ENCODE measurements around the gene ADAMTS17.
"Not testable (repeated sequence)": the region's sequence is repeated elsewhere in the genome, so short reads cannot be mapped to it uniquely, and the experiment has no call there.

ADAMTS17 gene

DNA sequence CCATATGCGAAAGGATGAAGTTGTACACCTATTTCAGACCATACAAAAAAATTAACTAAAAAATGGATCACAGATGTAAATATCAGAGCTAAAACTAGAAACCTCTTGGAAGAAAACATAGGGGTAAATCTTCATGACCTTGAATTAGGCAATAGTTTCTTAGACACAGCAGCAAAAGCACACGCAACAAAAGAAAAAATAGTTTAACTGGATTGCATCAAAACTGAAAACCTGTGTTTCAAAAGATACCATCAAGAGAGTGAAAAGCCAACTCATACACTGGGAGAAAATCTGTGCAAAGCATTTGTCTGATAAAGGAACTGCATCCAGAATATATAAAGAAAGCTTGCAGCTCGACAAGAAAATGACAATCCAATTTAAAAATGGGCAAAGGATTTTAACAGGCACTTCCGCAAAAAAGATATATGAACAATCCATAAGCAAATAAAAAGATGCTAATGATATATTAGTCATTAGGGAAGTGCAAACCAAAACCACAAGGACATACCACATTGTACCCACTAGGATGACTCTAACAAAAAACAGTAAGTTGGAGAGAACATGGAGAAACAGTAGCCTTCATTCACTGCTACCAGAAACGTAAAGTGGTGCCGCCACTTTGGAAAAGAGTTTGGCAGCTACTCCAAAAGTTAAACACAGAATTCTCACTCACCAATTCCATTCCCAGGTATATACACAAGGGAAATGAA, 263.1 kb downstream of the ADAMTS17 start:
- H3K27me3 ChIP-seq (ENCODE audit: insufficient read depth, low read length, poor library complexity) = no peaks in the 10 kb centered on the region
- no peak overlapping the region for H2AFZ ChIP-seq (ENCODE audit: low read depth, low read length)
- no peaks in the 10 kb centered on the region for H3K79me2 ChIP-seq (ENCODE audit: insufficient read depth, low read length)
- no peak overlapping the region for H3K4me2 ChIP-seq (ENCODE audit: insufficient read depth, low read length)
- H3K9ac ChIP-seq (ENCODE audit: low read depth, low read length) = no peak overlapping the region
- H4K20me1 ChIP-seq (ENCODE audit: insufficient read depth, low read length) = no peaks in the 10 kb centered on the region
- no peak for TF ChIP-seq EZH2 (IDR thresholded peaks at IDR 0.05; ENCODE audit: borderline replicate concordance, low read depth, low read length, severe bottlenecking)
- TF ChIP-seq, protein P1, sequence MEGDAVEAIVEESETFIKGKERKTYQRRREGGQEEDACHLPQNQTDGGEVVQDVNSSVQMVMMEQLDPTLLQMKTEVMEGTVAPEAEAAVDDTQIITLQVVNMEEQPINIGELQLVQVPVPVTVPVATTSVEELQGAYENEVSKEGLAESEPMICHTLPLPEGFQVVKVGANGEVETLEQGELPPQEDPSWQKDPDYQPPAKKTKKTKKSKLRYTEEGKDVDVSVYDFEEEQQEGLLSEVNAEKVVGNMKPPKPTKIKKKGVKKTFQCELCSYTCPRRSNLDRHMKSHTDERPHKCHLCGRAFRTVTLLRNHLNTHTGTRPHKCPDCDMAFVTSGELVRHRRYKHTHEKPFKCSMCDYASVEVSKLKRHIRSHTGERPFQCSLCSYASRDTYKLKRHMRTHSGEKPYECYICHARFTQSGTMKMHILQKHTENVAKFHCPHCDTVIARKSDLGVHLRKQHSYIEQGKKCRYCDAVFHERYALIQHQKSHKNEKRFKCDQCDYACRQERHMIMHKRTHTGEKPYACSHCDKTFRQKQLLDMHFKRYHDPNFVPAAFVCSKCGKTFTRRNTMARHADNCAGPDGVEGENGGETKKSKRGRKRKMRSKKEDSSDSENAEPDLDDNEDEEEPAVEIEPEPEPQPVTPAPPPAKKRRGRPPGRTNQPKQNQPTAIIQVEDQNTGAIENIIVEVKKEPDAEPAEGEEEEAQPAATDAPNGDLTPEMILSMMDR (IDR thresholded peaks at IDR 0.05; ENCODE audit: borderline replicate concordance, extremely low read depth, low read length, poor library complexity, severe bottlenecking) = no peak
- peaks cover 52% of the 10 kb centered on the region for H3K36me3 ChIP-seq (ENCODE audit: insufficient read depth, low read length)
- DNase-seq = no peak
- no peak for ATAC-seq (ENCODE audit: insufficient read depth, low read depth)
- no peak overlapping the region for H3K27ac ChIP-seq (ENCODE audit: low read length)
- no peaks in the 10 kb centered on the region for H3K9me3 ChIP-seq (ENCODE audit: insufficient read depth, low read length, severe bottlenecking)
- H3K4me1 ChIP-seq (ENCODE audit: insufficient read depth, low read length) = no peaks in the 10 kb centered on the region
- H3K4me3 ChIP-seq (ENCODE audit: low read depth in 1 of 2, low read length in 2 of 2) = no peak overlapping the region

DNA sequence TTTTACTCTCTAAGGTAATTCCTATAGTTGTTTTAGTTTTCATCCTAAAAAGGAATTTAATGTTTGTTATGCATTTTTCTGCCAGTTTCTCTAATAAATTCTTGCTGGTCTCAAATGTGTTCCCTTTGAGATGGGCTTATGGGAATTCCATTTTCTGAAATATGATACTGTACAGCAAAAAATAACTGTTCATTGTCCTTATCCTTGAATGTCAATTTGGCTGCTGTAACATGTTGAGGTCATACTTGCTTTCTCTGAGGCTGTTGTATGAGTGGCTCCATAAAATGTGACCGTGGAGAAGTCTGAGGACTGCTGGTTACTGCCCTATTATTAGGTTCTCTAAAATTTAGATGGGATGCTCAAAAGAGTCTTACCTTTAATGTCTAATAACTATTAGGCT, 266.5 kb downstream of the ADAMTS17 start:
- Histone ChIP-seq H3K9ac (ENCODE audit: low read depth, low read length) (no peak overlapping the region), H3K9me3 (ENCODE audit: insufficient read depth, low read length, severe bottlenecking) (no peaks in the 10 kb centered on the region), H3K27me3 (ENCODE audit: insufficient read depth, low read length, poor library complexity) (no peaks in the 10 kb centered on the region), H3K4me3 (ENCODE audit: low read depth in 1 of 2, low read length in 2 of 2) (no peak overlapping the region), H4K20me1 (ENCODE audit: insufficient read depth, low read length) (no peaks in the 10 kb centered on the region), H3K4me1 (ENCODE audit: insufficient read depth, low read length) (no peaks in the 10 kb centered on the region), H3K36me3 (ENCODE audit: insufficient read depth, low read length) (peaks cover 25% of the 10 kb centered on the region; the same call in 1 of the 2 replicates), H3K27ac (ENCODE audit: low read length) (no peak overlapping the region), H2AFZ (ENCODE audit: low read depth, low read length) (no peak overlapping the region), H3K4me2 (ENCODE audit: insufficient read depth, low read length) (no peak overlapping the region), H3K79me2 (ENCODE audit: insufficient read depth, low read length) (no peaks in the 10 kb centered on the region)
- TF ChIP-seq, protein P1 (IDR thresholded peaks at IDR 0.05; ENCODE audit: borderline replicate concordance, extremely low read depth, low read length, poor library complexity, severe bottlenecking) = no peak
- no peak for TF ChIP-seq EZH2 (IDR thresholded peaks at IDR 0.05; ENCODE audit: borderline replicate concordance, low read depth, low read length, severe bottlenecking)
- DNase-seq (no peak), ATAC-seq (ENCODE audit: insufficient read depth, low read depth) (no peak)

DNA sequence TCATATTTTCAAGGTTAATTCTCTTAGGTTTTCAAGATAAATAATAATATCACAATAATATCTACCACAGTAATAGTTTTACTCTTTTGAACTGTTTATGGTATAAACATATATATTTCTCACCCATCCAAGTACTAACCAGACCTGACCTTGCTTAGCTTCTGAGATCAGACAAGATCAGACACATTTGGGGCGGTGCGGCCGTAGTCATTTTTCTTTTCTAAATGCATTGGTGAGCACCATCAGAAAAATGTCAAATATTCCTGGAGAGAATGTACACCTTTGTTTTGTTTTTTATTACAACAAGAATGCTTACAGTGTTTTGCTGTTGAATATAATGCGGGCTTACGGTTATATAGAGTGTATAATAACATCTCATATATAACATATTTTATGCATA, 267.8 kb downstream of the ADAMTS17 start:
- Histone ChIP-seq H3K36me3 (ENCODE audit: insufficient read depth, low read length) (peaks cover 18% of the 10 kb centered on the region; the same call in 1 of the 2 replicates), H2AFZ (ENCODE audit: low read depth, low read length) (no peak overlapping the region), H3K79me2 (ENCODE audit: insufficient read depth, low read length) (no peaks in the 10 kb centered on the region), H3K9ac (ENCODE audit: low read depth, low read length) (no peak overlapping the region), H3K9me3 (ENCODE audit: insufficient read depth, low read length, severe bottlenecking) (no peaks in the 10 kb centered on the region), H3K27me3 (ENCODE audit: insufficient read depth, low read length, poor library complexity) (no peaks in the 10 kb centered on the region), H4K20me1 (ENCODE audit: insufficient read depth, low read length) (no peaks in the 10 kb centered on the region), H3K4me1 (ENCODE audit: insufficient read depth, low read length) (no peaks in the 10 kb centered on the region), H3K4me2 (ENCODE audit: insufficient read depth, low read length) (no peak overlapping the region), H3K4me3 (ENCODE audit: low read depth in 1 of 2, low read length in 2 of 2) (no peak overlapping the region), H3K27ac (ENCODE audit: low read length) (no peak overlapping the region)
- no peak for TF ChIP-seq EZH2 (IDR thresholded peaks at IDR 0.05; ENCODE audit: borderline replicate concordance, low read depth, low read length, severe bottlenecking)
- TF ChIP-seq, protein P1 (IDR thresholded peaks at IDR 0.05; ENCODE audit: borderline replicate concordance, extremely low read depth, low read length, poor library complexity, severe bottlenecking) = no peak
- ATAC-seq (ENCODE audit: insufficient read depth, low read depth) (no peak), DNase-seq (no peak)

DNA sequence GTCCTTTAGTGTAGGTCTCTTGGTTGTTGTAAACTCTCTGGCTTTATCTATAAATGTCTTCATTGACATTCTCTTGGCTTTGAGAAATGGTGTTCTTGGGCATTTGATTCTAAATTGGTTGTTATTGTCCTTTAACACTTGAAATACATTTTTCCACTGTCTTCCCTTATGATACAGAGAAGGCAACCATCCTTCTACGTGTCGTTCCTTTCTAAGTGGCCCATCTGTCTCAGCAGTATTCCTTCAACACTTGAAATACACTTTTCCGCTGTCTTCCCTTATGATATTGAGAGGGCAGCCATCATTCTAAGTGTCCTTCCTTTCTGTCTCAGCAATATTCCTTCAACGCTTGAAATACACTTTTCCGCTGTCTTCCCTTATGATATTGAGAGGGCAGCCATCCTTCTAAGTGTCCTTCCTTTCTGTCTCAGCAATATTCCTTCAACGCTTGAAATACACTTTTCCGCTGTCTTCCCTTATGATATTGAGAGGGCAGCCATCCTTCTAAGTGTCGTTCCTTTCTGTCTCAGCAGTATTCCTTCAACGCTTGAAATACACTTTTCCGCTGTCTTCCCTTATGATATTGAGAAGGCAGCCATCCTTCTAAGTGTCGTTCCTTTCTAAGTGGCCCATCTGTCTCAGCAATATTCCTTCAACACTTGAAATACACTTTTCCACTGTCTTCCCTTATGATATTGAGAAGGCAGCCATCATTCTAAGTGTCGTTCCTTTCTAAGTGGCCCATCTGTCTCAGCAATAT, 275.1 kb downstream of the ADAMTS17 start:
- ATAC-seq (ENCODE audit: insufficient read depth, low read depth); H3K4me1 ChIP-seq (ENCODE audit: insufficient read depth, low read length); H3K79me2 ChIP-seq (ENCODE audit: insufficient read depth, low read length); H3K9me3 ChIP-seq (ENCODE audit: insufficient read depth, low read length, severe bottlenecking); DNase-seq; H3K9ac ChIP-seq (ENCODE audit: low read depth, low read length); H3K4me2 ChIP-seq (ENCODE audit: insufficient read depth, low read length); H3K27ac ChIP-seq (ENCODE audit: low read length); H3K27me3 ChIP-seq (ENCODE audit: insufficient read depth, low read length, poor library complexity); H3K4me3 ChIP-seq (ENCODE audit: low read depth in 1 of 2, low read length in 2 of 2); H4K20me1 ChIP-seq (ENCODE audit: insufficient read depth, low read length); H2AFZ ChIP-seq (ENCODE audit: low read depth, low read length): not testable (repeated sequence)
- peaks cover 39% of the 10 kb centered on the region for H3K36me3 ChIP-seq (ENCODE audit: insufficient read depth, low read length)
